ENCODE results near the gene FER1L5. TPM values are rescaled to one million over a fixed set of nuclear protein-coding genes. Genes with fewer than 3 reads are reported as not detected.

FER1L5 gene
- total RNA-seq, 1 donor from 2014 or later, result not detected

Other genes with a start within 250 kb of the FER1L5 start
- gene NEURL3, start 137.4 kb upstream of the FER1L5 start, total RNA-seq, result 0.54 and 0.75 TPM in 2 replicates
- gene ARID5A, start 106.0 kb upstream of the FER1L5 start, total RNA-seq, result 233 and 240 TPM in 2 replicates
- gene KANSL3, start 4.5 kb upstream of the FER1L5 start, total RNA-seq, result 51.8 and 55.0 TPM in 2 replicates
- gene LMAN2L, start 97.3 kb downstream of the FER1L5 start, total RNA-seq, result 5.6 and 6.0 TPM in 2 replicates
- gene CNNM4, start 118.1 kb downstream of the FER1L5 start, total RNA-seq, result 9.9 and 11.1 TPM in 2 replicates
- gene CNNM3, start 173.5 kb downstream of the FER1L5 start, total RNA-seq, result 26.1 and 31.4 TPM in 2 replicates
- 8.2 and 8.8 TPM in 2 replicates for gene ANKRD23, start 201.3 kb downstream of the FER1L5 start, total RNA-seq
- gene ANKRD39, start 215.3 kb downstream of the FER1L5 start, total RNA-seq, result 40.8 and 41.1 TPM in 2 replicates
- gene SEMA4C, start 227.3 kb downstream of the FER1L5 start, total RNA-seq, result 18.7 and 20.6 TPM in 2 replicates

Measured in activated T-helper 1 cell treated with anti-CD3 and anti-CD28 coated beads, Interleukin-12 subunit alpha, Interleukin-12 subunit beta, Interleukin-2, Interleukin-4 antibody, amounts not matched to agents 30 ng/mL and 10 ng/mL and 1 ng/mL, durations not matched to agents 14 hours and 24 hours and 36 hours (primary cell).